Measurements from ENCODE around the gene PAK2.
"Not testable (repeated sequence)": the region's sequence is repeated elsewhere in the genome, so short reads cannot be mapped to it uniquely, and the experiment has no call there.

The PAK2 gene

GRCh38 chr3:196788528-196788927 is 48.9 kb downstream of the PAK2 start:
- DNase-seq = no peak

GRCh38 chr3:196789885-196790359 is 50.3 kb downstream of the PAK2 start:
- no peak for DNase-seq

GRCh38 chr3:196790636-196791035 is 51.0 kb downstream of the PAK2 start:
- DNase-seq = no peak

- no peak for DNase-seq
Measured at GRCh38 chr3:196792771-196793170, 53.1 kb downstream of the PAK2 start.

GRCh38 chr3:196793246-196793645 is 53.6 kb downstream of the PAK2 start:
- no peak for DNase-seq

DNA sequence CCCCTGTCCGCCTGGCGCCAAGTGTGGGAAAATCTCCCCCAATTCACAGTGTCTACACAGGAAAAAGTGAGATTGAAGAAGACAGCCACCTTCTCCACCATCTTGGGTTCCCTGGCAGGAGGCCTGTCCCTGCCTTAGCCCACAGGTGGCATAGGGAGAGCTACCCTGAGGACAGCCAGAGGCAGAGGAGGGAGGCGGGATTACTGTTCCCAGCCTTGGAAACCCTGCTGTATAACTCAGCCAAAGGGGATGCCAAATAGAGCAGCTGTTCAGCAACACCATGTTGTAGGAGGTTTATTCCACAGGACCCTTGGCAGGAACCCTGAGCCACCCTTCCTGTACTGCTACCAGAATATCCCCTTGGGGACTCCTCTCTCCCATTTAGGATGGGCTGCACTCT is 54.8 kb downstream of the PAK2 start:
- DNase-seq = no peak

- no peak for DNase-seq
Measured at GRCh38 chr3:196796317-196796716, 56.7 kb downstream of the PAK2 start.

DNA sequence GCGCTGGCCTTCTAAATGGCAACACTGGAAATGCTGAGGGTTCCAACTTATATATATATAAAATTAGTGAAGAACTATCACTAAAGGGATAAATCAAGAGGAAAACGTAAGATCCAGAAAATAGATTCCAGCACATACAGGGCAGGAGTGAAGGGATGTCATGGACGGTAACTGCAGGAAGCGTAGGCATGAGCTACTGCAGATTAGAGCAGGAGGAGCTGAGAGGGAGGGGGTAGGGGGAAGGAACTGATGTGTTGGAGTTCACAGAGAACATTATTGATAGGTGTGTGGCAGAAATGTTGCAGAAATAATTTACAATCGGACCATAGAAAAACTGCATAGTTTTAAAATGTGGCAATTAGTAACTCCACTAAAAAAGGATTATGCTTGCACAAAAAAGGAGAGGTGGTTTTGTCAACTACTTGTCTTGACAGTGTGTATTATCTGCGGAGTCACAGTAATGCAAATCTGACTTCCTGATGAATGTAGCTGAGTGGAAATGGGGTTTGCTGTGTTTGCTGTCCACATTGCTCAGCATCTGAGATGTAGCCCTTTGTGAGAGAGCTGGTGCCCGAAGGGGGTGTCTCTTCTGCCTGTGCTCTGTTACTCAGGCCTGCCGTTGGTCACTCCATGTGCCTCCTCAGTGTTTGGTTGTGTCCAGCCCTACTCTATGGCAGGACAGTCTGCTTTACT is 61.2 kb downstream of the PAK2 start:
- DNase-seq = no peak

GRCh38 chr3:196803891-196804468 is 64.3 kb downstream of the PAK2 start:
- DNase-seq = peak; percentile 8

DNA sequence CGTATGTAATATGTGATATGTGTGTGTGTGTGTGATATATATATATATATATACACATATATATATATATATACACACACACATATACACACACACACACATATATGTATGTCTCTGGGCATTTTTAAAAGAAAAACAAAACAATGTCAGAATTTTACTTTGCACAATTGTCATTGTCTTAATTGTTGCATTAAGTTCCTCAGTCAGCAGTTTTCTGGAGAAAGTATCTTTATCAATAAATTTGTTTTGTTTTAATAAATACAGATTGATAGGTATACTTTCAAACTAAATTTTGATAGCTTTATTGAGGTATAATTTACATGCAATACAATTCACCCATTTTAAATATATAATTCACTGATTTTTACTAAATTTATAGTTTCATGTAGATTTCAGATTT is 65.1 kb downstream of the PAK2 start:
- DNase-seq = no peak

- DNase-seq = no peak
Measured at GRCh38 chr3:196810963-196811581, 71.4 kb downstream of the PAK2 start.

DNA sequence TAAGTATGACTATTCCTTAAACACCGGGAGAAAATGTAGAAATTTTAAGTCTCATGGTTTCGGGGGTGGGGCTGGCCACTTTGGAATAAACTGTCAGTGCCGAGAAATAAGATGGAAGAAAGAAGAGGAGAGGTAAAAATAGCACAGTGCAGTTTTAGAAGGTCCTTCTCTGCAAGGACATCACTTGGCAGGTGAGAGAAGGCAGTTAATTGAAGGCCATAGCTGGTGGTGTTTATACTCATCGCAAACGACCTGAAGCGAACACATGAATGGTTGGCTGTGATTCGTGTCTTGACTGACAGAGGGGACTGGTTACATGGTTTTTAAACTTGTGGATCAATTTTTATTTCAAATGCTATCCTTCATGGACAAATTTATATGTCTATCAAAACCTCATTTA is 73.2 kb downstream of the PAK2 start:
- DNase-seq = no peak

DNA sequence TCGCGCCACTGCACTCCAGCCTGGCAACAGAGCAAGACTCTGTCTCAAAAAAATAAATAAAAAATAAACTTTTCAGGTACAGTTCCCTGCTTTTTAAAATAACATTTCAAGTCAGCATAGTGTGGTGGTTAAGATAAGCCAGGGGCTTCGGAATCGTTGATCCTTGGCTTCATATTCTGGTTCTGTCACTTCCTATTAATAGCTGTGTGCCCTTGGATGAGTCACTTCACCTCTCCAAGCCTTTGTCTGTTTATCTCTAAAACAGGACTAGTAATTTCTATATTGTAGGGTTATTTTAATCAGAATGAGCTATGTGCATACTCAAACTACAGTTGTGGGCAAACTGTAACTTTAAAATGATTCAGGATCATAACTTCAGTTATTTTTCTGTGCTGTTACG is 74.2 kb downstream of the PAK2 start:
- DNase-seq = no peak

GRCh38 chr3:196821806-196822355 is 82.2 kb downstream of the PAK2 start:
- no peak for DNase-seq

GRCh38 chr3:196829651-196830050 is 90.0 kb downstream of the PAK2 start:
- DNase-seq = not testable (repeated sequence)

DNA sequence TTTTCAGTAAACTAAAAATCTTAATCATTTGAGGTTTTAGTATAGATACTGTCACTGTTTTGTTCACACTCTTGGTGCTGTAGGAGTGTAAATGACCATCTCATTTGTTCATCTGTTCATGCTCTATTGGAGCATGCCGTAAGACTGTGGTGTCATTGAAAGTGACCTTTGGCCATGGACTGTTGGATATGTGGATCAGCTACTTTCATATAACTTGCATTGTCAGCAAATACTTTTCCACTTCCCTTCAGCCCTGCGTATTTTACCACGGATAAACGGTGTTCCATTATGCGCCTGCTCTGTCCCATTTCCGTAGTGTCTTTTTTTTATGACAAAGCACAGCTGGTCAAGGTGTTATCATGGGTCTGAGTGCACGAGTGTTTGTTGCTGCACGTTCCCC is 95.4 kb downstream of the PAK2 start:
- DNase-seq = no peak

- not testable (repeated sequence) for DNase-seq
Measured at GRCh38 chr3:196836626-196837025, 97.0 kb downstream of the PAK2 start.

DNA sequence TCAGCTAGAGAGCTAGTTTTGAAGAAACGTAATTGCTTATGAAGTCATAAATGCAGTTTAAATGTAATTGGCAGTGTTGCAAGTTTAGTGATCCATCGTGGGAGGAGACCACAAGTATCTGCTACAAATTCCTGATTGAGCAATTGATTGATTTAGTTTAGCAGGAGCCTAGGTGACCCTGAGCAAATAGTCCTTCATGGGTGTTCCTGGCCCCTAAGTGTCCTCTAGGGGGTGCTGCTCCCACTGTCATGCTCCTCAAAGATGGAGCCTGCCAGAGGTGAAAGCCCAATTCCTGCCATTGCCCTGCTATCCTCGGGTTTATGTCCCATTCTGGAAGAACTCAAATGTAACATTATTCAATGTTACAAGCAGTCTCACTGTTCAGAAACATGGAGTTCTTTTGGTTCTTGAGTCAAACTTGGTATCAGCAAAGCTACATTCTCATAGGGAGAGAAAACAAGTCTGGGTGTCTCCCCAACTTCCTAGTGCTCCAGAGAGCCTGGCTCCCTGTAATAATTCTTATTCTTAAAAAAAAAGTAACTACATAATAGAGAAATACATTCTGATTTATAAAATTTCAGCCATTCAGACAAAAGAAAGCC is 98.3 kb downstream of the PAK2 start:
- DNase-seq = peak; percentile 57

GRCh38 chr3:196839351-196839750 is 99.7 kb downstream of the PAK2 start:
- not testable (repeated sequence) for DNase-seq

GRCh38 chr3:196842567-196843434 is 103.1 kb downstream of the PAK2 start:
- DNase-seq = no peak

DNA sequence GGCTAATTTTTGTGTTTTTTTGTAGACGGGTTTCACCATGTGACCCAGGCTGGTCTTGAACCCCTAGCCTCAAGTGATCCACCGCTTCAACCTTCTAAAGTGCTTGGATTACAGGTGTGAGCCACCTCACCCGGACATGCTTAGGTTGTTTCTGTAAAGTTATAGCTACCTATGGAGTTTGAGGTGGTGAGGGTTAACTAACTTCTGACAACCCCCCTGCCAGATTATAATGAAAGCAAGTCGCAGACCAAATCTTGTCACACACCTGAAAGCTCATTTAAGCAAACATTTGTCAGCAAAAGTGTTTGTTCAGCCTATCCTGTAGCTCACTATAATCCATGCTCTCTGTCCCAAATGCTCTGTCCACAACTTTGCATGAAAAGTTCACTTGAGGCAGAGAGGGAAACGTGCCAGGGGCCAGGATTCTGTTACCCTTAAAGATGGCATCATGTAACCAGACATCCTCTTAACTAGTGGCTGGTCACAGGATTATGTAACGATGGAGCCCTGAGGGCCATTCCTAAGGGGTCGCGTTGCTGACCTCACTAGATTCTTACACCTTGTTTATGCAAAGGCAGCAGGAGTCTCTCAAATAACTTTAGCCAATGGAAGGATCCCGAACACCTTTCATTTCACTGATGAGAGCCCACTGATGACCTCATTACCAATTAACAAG is 103.9 kb downstream of the PAK2 start:
- no peak for DNase-seq
